Stimulated activated CD4-positive, alpha-beta T cell treated with anti-CD3 and anti-CD28 coated beads, Interleukin-2, amount 100 ng/mL, for 48 hours (primary cell): ENCODE results near the gene KEL.

Experiments used
- DNase-seq, 2 donors: peaks; one replicate each; pipeline ENCODE4 v3.0.0-alpha.2; 2020

KEL gene

GRCh38 chr7:142961595-142961972 is 579 bp downstream of the KEL start:
- no peak for DNase-seq

GRCh38 chr7:142960955-142961512 is 1.1 kb downstream of the KEL start:
- no peak for DNase-seq

- no peak for DNase-seq
Observed at GRCh38 chr7:142959202-142959601, 3.0 kb downstream of the KEL start.

- no peak for DNase-seq
Observed at GRCh38 chr7:142957723-142958122, 4.4 kb downstream of the KEL start.

DNA sequence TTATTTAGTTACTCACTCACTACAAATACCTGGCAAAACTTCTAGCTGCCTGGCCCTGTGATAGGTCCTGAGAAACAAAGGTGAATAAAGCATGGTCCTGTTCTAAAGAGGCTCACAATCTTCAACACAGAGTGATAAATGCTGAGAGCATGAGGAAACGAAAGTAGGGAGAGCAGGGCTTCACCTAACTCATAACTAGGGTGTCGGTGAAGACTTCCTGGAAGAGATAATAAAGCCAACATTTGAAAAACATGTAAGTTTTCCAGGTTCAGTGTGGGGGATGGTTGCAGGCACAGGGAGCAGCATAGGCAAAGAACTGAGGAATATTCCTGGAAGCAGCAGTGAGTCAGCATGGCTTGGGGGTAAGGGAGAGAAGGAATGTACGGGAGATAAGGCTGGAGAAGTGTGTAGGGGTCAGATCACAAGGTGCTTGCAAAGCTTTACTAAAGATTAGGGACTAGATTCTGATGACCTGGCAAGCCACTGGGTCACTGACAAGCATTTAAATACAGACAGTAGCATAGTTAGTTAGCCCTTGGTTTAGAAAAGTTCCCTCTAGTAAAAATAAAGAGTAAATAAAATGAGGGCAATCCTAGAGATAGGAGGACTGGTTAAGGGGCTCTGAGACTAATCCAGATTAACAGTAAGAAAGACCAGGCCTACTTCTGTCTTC is 5.1 kb downstream of the KEL start:
- no peak for DNase-seq

DNA sequence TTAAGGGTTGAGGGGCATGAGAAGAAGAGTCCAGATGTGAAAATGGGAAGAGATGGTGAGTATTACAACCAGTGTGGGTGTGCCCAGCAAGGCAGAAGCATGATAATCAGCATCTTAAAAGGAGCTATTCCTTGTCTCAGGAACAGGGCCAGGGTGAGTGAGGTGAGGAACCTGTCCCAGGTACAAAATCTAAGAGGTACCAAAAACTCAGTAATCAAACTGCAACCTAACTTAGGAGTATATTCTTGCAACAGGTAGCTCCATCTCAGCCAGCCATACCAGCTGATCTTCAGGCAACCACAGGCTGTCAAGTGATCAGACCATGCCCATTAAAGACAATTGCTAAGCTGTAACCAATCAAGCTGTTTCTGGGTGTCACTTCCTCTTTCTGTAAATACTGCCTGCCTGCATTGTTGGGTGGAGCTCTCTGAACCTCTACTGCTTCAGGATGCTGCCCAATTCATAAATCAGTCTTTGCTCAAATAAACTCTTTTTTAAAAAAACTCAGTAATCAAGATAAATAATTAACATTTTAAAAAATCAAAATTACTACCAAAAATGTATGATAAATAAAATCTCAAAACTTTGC is 7.4 kb downstream of the KEL start:
- no peak for DNase-seq

- no peak for DNase-seq
Observed at GRCh38 chr7:142950235-142950634, 11.9 kb downstream of the KEL start.

- DNase-seq = no peak
Observed at GRCh38 chr7:142948603-142949002, 13.6 kb downstream of the KEL start.

GRCh38 chr7:142945001-142945400 is 17.2 kb downstream of the KEL start:
- DNase-seq = no peak

GRCh38 chr7:142943706-142944268 is 18.4 kb downstream of the KEL start:
- DNase-seq = no peak

DNA sequence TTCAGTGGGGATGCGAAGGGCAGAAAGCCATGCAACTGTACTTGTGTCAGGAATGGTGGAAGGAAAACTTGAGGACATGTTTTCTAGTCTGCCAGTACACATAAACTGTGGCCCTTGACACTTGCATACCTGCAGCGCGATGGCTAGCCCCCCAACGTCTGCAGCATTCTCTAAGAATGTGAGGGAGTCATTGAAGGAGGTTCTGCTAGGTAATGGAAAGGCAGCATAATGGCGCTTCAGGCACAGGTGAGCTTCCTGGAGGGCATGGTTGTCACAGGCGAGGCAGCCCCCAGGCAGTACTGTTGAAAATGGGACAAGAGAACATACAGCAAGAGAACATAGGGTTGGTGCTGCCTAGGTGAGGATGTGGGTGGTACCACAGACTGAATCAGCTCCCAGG is 19.4 kb downstream of the KEL start:
- no peak for DNase-seq

GRCh38 chr7:142941541-142941940 is 20.6 kb downstream of the KEL start:
- no peak for DNase-seq

GRCh38 chr7:142940966-142941535 is 21.1 kb downstream of the KEL start:
- no peak for DNase-seq

GRCh38 chr7:142939226-142939910 is 22.8 kb downstream of the KEL start, which contains the start of gene LLCFC1:
Gene LLCFC1, plus strand, starts transcription at chr7:142939484. Its CDS starts 138 bp downstream, at chr7:142939622.
- DNase-seq = no peak

GRCh38 chr7:142938611-142939010 is 23.6 kb downstream of the KEL start:
- DNase-seq = no peak

- DNase-seq = no peak
Observed at GRCh38 chr7:142935941-142936565, 26.1 kb downstream of the KEL start.

DNA sequence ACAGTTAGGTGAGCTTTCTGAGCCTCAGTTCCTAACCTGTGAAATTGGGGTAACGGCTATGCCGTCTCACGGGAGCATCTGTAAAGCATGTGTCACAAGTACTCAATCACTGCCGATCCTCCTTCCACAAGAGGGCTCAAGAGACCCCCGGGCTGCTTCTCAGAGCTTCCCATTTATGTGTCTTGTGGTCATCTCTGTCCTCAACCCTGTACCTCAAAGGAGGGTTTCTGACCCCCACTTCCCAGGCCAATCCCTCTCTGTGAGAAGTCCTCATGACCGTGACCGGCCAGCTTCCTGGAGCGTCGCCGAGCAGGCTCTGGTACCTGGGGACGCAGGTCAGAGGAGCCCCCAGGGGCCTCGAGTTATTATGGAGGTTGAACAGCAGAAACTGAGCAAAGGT is 28.1 kb downstream of the KEL start:
- no peak for DNase-seq

GRCh38 chr7:142933624-142934023 is 28.5 kb downstream of the KEL start, which contains the start of gene TRPV5:
Gene TRPV5, minus strand, starts transcription at chr7:142933746. Its CDS starts 287 bp downstream, at chr7:142933459.
- no peak for DNase-seq

GRCh38 chr7:142933092-142933475 is 29.1 kb downstream of the KEL start:
- DNase-seq = no peak

DNA sequence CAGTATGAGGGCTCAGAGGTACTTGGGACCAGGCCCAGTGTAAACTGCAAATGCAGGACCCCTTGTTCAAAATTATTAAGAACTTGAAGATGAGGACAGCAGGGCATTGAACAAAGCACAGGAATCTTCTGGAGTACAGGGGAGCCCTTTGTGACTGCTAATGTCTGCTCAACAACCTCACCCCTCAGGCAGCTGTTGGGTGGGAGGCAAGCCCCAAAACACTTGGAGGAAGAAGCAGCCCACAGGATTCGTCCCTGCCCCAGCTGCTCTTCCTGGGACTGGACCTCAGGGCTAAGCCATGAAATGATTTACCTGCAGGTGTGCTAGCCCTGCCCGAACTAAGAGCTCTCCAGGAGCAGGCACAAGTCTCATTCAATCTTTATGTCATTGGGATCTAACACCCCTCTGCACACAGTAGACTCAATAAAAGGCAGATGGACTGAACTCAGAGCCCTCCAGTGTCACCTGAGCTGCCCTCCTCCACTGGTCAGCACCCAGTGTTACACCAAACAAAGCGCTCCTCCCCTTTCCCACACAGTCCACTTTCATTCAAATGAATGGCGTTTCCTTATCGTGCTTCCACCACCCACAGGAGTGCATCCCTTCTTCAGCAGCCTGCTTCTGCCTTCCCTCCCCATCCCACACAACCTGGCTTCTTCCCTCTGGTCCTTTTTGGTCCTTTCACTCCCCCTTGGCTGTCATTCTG is 29.6 kb downstream of the KEL start:
- DNase-seq = no peak

DNA sequence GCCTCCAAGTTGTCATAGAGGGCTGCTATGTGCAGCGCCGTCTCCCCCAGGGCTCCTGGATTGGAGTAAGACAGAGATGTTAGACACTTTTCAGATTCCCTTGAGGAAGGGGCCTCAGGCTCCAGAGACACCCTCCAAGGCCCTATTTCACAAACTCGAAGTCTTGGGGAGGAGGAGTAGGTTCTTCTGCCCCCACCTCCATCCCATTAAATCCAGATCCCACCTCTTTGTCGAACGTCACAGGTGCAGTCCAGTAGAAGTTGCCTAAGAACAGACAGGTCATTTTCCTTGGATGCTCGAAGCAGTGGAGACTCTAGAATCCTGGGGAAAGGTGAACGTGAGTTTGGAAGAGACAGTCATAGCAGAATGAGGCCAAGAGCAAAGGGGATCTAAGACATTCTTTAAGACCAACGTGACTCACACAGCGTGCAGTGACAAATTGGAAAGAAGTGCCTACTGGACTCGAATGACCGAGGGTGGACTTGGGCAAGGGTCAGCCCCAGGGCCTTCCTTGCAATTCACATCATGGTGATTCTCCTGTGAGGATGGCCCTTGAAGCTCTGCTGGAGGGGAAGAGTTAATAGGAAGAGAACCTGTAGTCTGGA is 31.9 kb downstream of the KEL start:
- no peak for DNase-seq

GRCh38 chr7:142927949-142928348 is 34.2 kb downstream of the KEL start:
- no peak for DNase-seq
